SK-N-SH treated with all-trans-retinoic acid at 6 μM for 48 hours (cell line): ENCODE data around the gene PHLDB1.

Source experiments
- BACH2 ChIP-seq: fragments of 250-450 bp; sonication (Bioruptor Pico); IDR thresholded peaks from 2 replicates; pipeline ENCODE4 v1.9.0; 2021; ENCODE audit warnings: mild to moderate bottlenecking, borderline replicate concordance
- CSDC2 ChIP-seq: fragments of 250-450 bp; sonication (Bioruptor Pico); IDR thresholded peaks from 2 replicates; pipeline ENCODE4 v1.5.0; 2020; ENCODE audit warnings: mild to moderate bottlenecking, moderate library complexity
- GLIS3 ChIP-seq: fragments of 250-450 bp; sonication (Bioruptor Pico); IDR thresholded peaks from 2 replicates; pipeline ENCODE4 v1.5.0; 2020; ENCODE audit warnings: mild to moderate bottlenecking, moderate library complexity
- OSR1 ChIP-seq: fragments of 250-450 bp; sonication (Bioruptor Pico); IDR thresholded peaks from 2 replicates; pipeline ENCODE4 v1.8.0; 2022; ENCODE audit warnings: moderate library complexity, mild to moderate bottlenecking, inconsistent platforms
- ZC3H10 ChIP-seq: fragments of 250-450 bp; sonication (Bioruptor Pico); IDR thresholded peaks from 2 replicates; pipeline ENCODE4 v1.5.1; 2021; ENCODE audit warnings: mild to moderate bottlenecking, moderate library complexity
- ZFP30 ChIP-seq: fragments of 450-650 bp; formaldehyde crosslinking; IDR thresholded peaks from 2 replicates; pipeline ENCODE4 v1.5.0; 2022; ENCODE audit warnings: mild to moderate bottlenecking, moderate library complexity
- ZNF565 ChIP-seq: fragments of 450-650 bp; formaldehyde crosslinking; conservative IDR thresholded peaks from 2 replicates; pipeline ENCODE4 v1.5.0; 2020; ENCODE audit warnings: low read depth, mild to moderate bottlenecking, moderate library complexity
- TF ChIP-seq, protein P1 (sequence below): fragments of 250-450 bp; sonication (Bioruptor Pico); IDR thresholded peaks from 2 replicates; pipeline ENCODE4 v1.5.0; 2020; ENCODE audit warnings: mild to moderate bottlenecking, moderate library complexity
- TF ChIP-seq, protein P2 (sequence below): fragments of 250-450 bp; sonication (Bioruptor Pico); IDR thresholded peaks from 2 replicates; pipeline ENCODE4 v1.5.1; 2020; ENCODE audit warnings: low read depth, mild to moderate bottlenecking, moderate library complexity

GRCh38 chr11:118691926-118692830 lies 84.8 kb downstream of the PHLDB1 start:
- TF ChIP-seq ZNF565 (CRISPR knock-in tag) (no peak), GLIS3 (no peak), BACH2 (no peak), OSR1 (CRISPR knock-in tag) (no peak), ZFP30 (CRISPR knock-in tag) (no peak), CSDC2 (CRISPR knock-in tag) (no peak), ZC3H10 (CRISPR knock-in tag) (no peak)
- TF ChIP-seq, protein P1, sequence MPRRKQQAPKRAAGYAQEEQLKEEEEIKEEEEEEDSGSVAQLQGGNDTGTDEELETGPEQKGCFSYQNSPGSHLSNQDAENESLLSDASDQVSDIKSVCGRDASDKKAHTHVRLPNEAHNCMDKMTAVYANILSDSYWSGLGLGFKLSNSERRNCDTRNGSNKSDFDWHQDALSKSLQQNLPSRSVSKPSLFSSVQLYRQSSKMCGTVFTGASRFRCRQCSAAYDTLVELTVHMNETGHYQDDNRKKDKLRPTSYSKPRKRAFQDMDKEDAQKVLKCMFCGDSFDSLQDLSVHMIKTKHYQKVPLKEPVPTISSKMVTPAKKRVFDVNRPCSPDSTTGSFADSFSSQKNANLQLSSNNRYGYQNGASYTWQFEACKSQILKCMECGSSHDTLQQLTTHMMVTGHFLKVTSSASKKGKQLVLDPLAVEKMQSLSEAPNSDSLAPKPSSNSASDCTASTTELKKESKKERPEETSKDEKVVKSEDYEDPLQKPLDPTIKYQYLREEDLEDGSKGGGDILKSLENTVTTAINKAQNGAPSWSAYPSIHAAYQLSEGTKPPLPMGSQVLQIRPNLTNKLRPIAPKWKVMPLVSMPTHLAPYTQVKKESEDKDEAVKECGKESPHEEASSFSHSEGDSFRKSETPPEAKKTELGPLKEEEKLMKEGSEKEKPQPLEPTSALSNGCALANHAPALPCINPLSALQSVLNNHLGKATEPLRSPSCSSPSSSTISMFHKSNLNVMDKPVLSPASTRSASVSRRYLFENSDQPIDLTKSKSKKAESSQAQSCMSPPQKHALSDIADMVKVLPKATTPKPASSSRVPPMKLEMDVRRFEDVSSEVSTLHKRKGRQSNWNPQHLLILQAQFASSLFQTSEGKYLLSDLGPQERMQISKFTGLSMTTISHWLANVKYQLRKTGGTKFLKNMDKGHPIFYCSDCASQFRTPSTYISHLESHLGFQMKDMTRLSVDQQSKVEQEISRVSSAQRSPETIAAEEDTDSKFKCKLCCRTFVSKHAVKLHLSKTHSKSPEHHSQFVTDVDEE (CRISPR knock-in tag), result no peak
- TF ChIP-seq, protein P2, sequence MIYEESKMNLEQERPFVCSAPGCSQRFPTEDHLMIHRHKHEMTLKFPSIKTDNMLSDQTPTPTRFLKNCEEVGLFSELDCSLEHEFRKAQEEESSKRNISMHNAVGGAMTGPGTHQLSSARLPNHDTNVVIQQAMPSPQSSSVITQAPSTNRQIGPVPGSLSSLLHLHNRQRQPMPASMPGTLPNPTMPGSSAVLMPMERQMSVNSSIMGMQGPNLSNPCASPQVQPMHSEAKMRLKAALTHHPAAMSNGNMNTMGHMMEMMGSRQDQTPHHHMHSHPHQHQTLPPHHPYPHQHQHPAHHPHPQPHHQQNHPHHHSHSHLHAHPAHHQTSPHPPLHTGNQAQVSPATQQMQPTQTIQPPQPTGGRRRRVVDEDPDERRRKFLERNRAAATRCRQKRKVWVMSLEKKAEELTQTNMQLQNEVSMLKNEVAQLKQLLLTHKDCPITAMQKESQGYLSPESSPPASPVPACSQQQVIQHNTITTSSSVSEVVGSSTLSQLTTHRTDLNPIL, result no peak
